Immature natural killer cell (primary cell): ENCODE measurements around the gene APAF1. TPM values are rescaled to one million over a fixed set of nuclear protein-coding genes. Genes with fewer than 3 reads are reported as not detected.

Experiments
- DNase-seq, 3 donors: peaks; one replicate each; pipeline ENCODE4 v3.0.0; 2022; ENCODE audit warnings: mixed read lengths in 1 of 3
- H3K27ac Mint-ChIP-seq, 6 donors: one replicate each; pipeline ENCODE4 v1.8.0; 2020; ENCODE audit warnings: mixed read lengths in 6 of 6, mild to moderate bottlenecking in 5 of 6, inconsistent platforms in 4 of 6, moderate library complexity in 3 of 6
- H3K27me3 Mint-ChIP-seq, 3 donors: one replicate each; pipeline ENCODE4 v1.8.0; 2020 to 2021; ENCODE audit warnings: low read depth in 3 of 3, mild to moderate bottlenecking in 3 of 3, mixed read lengths in 3 of 3, moderate library complexity in 3 of 3, inconsistent platforms in 1 of 3
- H3K36me3 Mint-ChIP-seq, 3 donors: one replicate each; pipeline ENCODE4 v1.8.0; 2020; ENCODE audit warnings: mixed read lengths in 3 of 3, inconsistent platforms in 2 of 3, mild to moderate bottlenecking in 2 of 3
- H3K4me1 Mint-ChIP-seq, 2 donors: one replicate each; pipeline ENCODE4 v1.8.0; 2020; ENCODE audit warnings: inconsistent platforms in 2 of 2, mild to moderate bottlenecking in 2 of 2, mixed read lengths in 2 of 2, moderate library complexity in 1 of 2
- H3K4me3 Mint-ChIP-seq, 5 donors: one replicate each; pipeline ENCODE4 v1.8.0; 2020; ENCODE audit warnings: mild to moderate bottlenecking in 5 of 5, mixed read lengths in 5 of 5, inconsistent platforms in 3 of 5, moderate library complexity in 3 of 5
- H3K9me3 Mint-ChIP-seq, 6 donors: one replicate each; pipeline ENCODE4 v1.8.0; 2020; ENCODE audit warnings: mild to moderate bottlenecking in 6 of 6, mixed read lengths in 6 of 6, inconsistent platforms in 4 of 6, moderate library complexity in 3 of 6
- polyA plus RNA-seq, 3 donors: library from polyadenylated mRNA; unstranded; fragments of 300-500 nt; fragmentation: Illumina TruSeq; gene quantifications; one replicate each; pipeline ENCODE4 v1.2.3, GENCODE V29; 2021

The APAF1 gene
- polyA plus RNA-seq, 3 donors from 2014 or later = 5.5 to 12.6 (median 7.3) TPM

GRCh38 chr12:98721204-98721702, 76.2 kb downstream of the APAF1 start:
- H3K9me3 Mint-ChIP-seq = no peaks in the 10 kb centered on the region
- peaks cover 0 to 7% (median 0%) of the 10 kb centered on the region in 3 donors for H3K27me3 Mint-ChIP-seq
- H3K36me3 Mint-ChIP-seq = peaks cover 28 to 53% (median 47%) of the 10 kb centered on the region in 3 donors
- no peaks in the 10 kb centered on the region for H3K4me1 Mint-ChIP-seq
- DNase-seq = no peak
- H3K4me3 Mint-ChIP-seq = no peak overlapping the region
- no peak overlapping the region for H3K27ac Mint-ChIP-seq

GRCh38 chr12:98724384-98725155, 79.5 kb downstream of the APAF1 start:
- Mint-ChIP-seq H3K27me3 (peaks cover 0 to 3% (median 0%) of the 10 kb centered on the region in 3 donors), H3K27ac (no peak overlapping the region), H3K4me3 (no peak overlapping the region), H3K36me3 (peaks cover 8 to 57% (median 36%) of the 10 kb centered on the region in 3 donors), H3K4me1 (no peaks in the 10 kb centered on the region), H3K9me3 (no peaks in the 10 kb centered on the region)
- DNase-seq = no peak

GRCh38 chr12:98725476-98726247, 80.6 kb downstream of the APAF1 start:
- Mint-ChIP-seq H3K36me3 (peaks cover 3 to 60% (median 37%) of the 10 kb centered on the region in 3 donors), H3K4me3 (no peak overlapping the region), H3K9me3 (no peaks in the 10 kb centered on the region), H3K27ac (peak overlapping the region in 2 of 6 donors; percentile 1 to 14), H3K27me3 (peaks cover 0 to 3% (median 0%) of the 10 kb centered on the region in 3 donors), H3K4me1 (no peaks in the 10 kb centered on the region)
- no peak for DNase-seq

GRCh38 chr12:98727196-98727595, 82.1 kb downstream of the APAF1 start:
- H3K27ac Mint-ChIP-seq = no peak overlapping the region
- no peaks in the 10 kb centered on the region for H3K9me3 Mint-ChIP-seq
- H3K4me3 Mint-ChIP-seq = no peak overlapping the region
- peaks cover 3 to 60% (median 28%) of the 10 kb centered on the region in 3 donors for H3K36me3 Mint-ChIP-seq
- H3K27me3 Mint-ChIP-seq = peaks cover 0 to 3% (median 0%) of the 10 kb centered on the region in 3 donors
- H3K4me1 Mint-ChIP-seq = no peaks in the 10 kb centered on the region
- DNase-seq = no peak

GRCh38 chr12:98730412-98730811, 85.3 kb downstream of the APAF1 start:
- Mint-ChIP-seq H3K9me3 (no peaks in the 10 kb centered on the region), H3K27ac (peak overlapping the region in 1 of 6 donors; percentile 34)

GRCh38 chr12:98733667-98734350, 88.7 kb downstream of the APAF1 start:
- peaks cover 21 to 62% (median 24%) of the 10 kb centered on the region in 3 donors for H3K36me3 Mint-ChIP-seq

More at GRCh38 chr12:98730412-98730811, 85.3 kb downstream of the APAF1 start:
- Mint-ChIP-seq H3K4me1 (no peaks in the 10 kb centered on the region), H3K4me3 (no peak overlapping the region), H3K27me3 (no peaks in the 10 kb centered on the region), H3K36me3 (peaks cover 12 to 71% (median 27%) of the 10 kb centered on the region in 3 donors)
- no peak for DNase-seq

GRCh38 chr12:98735821-98736220, 90.7 kb downstream of the APAF1 start:
- Mint-ChIP-seq H3K4me1 (no peaks in the 10 kb centered on the region), H3K9me3 (no peaks in the 10 kb centered on the region), H3K36me3 (peaks cover 15 to 47% (median 21%) of the 10 kb centered on the region in 3 donors), H3K27ac (no peak overlapping the region), H3K4me3 (no peak overlapping the region), H3K27me3 (peaks cover 0 to 3% (median 3%) of the 10 kb centered on the region in 3 donors)
- DNase-seq = no peak

More at GRCh38 chr12:98733667-98734350, 88.7 kb downstream of the APAF1 start:
- H3K4me3 Mint-ChIP-seq = no peak overlapping the region
- peak overlapping the region in 1 of 6 donors; percentile 41 for H3K27ac Mint-ChIP-seq
- no peaks in the 10 kb centered on the region for H3K9me3 Mint-ChIP-seq
- DNase-seq = no peak
- no peaks in the 10 kb centered on the region for H3K27me3 Mint-ChIP-seq
- no peaks in the 10 kb centered on the region for H3K4me1 Mint-ChIP-seq

- peaks cover 15 to 42% (median 21%) of the 10 kb centered on the region in 3 donors for H3K36me3 Mint-ChIP-seq
- no peak for DNase-seq
- H3K9me3 Mint-ChIP-seq = no peaks in the 10 kb centered on the region
- peaks cover 2 to 3% (median 3%) of the 10 kb centered on the region in 3 donors for H3K27me3 Mint-ChIP-seq
- no peak overlapping the region for H3K4me3 Mint-ChIP-seq
- H3K27ac Mint-ChIP-seq = peak overlapping the region in 2 of 6 donors; percentile 23 to 29
- H3K4me1 Mint-ChIP-seq = no peaks in the 10 kb centered on the region
These were observed 91.5 kb downstream of the APAF1 start for GRCh38 chr12:98736352-98737321.

GRCh38 chr12:98737322-98737712, 92.2 kb downstream of the APAF1 start:
- peaks cover 2 to 3% (median 3%) of the 10 kb centered on the region in 3 donors for H3K27me3 Mint-ChIP-seq

GRCh38 chr12:98738002-98738401, 92.9 kb downstream of the APAF1 start:
- no peaks in the 10 kb centered on the region for H3K9me3 Mint-ChIP-seq
- DNase-seq = no peak
- peaks cover 2 to 4% (median 3%) of the 10 kb centered on the region in 3 donors for H3K27me3 Mint-ChIP-seq
- no peak overlapping the region for H3K4me3 Mint-ChIP-seq
- H3K4me1 Mint-ChIP-seq = no peaks in the 10 kb centered on the region
- H3K36me3 Mint-ChIP-seq = peaks cover 15 to 32% (median 21%) of the 10 kb centered on the region in 3 donors
- no peak overlapping the region for H3K27ac Mint-ChIP-seq

More at GRCh38 chr12:98737322-98737712, 92.2 kb downstream of the APAF1 start:
- Mint-ChIP-seq H3K36me3 (peaks cover 15 to 37% (median 21%) of the 10 kb centered on the region in 3 donors), H3K4me3 (no peak overlapping the region), H3K4me1 (no peaks in the 10 kb centered on the region), H3K27ac (peak overlapping the region in 1 of 6 donors; percentile 23), H3K9me3 (no peaks in the 10 kb centered on the region)
- no peak for DNase-seq

- H3K36me3 Mint-ChIP-seq = peaks cover 15 to 31% (median 21%) of the 10 kb centered on the region in 3 donors
- H3K27ac Mint-ChIP-seq = no peak overlapping the region
- no peak overlapping the region for H3K4me3 Mint-ChIP-seq
- peaks cover 2 to 6% (median 3%) of the 10 kb centered on the region in 3 donors for H3K27me3 Mint-ChIP-seq
- no peaks in the 10 kb centered on the region for H3K4me1 Mint-ChIP-seq
- no peaks in the 10 kb centered on the region for H3K9me3 Mint-ChIP-seq
- DNase-seq = no peak
These were observed 93.4 kb downstream of the APAF1 start for GRCh38 chr12:98738539-98738938.

GRCh38 chr12:98740751-98741150, 95.7 kb downstream of the APAF1 start:
- H3K9me3 Mint-ChIP-seq = no peaks in the 10 kb centered on the region
- H3K27me3 Mint-ChIP-seq = peaks cover 2 to 9% (median 3%) of the 10 kb centered on the region in 3 donors
- H3K36me3 Mint-ChIP-seq = peaks cover 1 to 13% (median 6%) of the 10 kb centered on the region in 3 donors
- H3K4me1 Mint-ChIP-seq = no peaks in the 10 kb centered on the region
- H3K4me3 Mint-ChIP-seq = no peak overlapping the region
- DNase-seq = no peak
- H3K27ac Mint-ChIP-seq = no peak overlapping the region
